PFSK-1 (cell line): ENCODE measurements around the gene JPH3.

ENCODE experiments used
- FOXP2 ChIP-seq: optimal IDR thresholded peaks from 2 replicates; pipeline ENCODE3; 2011; ENCODE audit warnings: borderline replicate concordance, control low read depth, inconsistent platforms; ENCODE audit not compliant: insufficient read depth; ENCODE audit errors: extremely low read length, extremely low read depth
- POLR2AphosphoS5 ChIP-seq: IDR thresholded peaks from 2 replicates; pipeline ENCODE4 v1.6.1; 2012; ENCODE audit warnings: low read depth, mild to moderate bottlenecking, control low read depth, low read length, moderate library complexity
- REST ChIP-seq, 2 experiments: IDR thresholded peaks; 2 replicates each; pipeline versions ENCODE4 v1.6.1 to v1.8.0; 2011 to 2012; ENCODE audit warnings: low read depth in 2 of 2, low read length in 2 of 2, control low read depth in 1 of 2, inconsistent platforms in 1 of 2, mild to moderate bottlenecking in 1 of 2, moderate library complexity in 1 of 2; ENCODE audit not compliant: insufficient read depth in 1 of 2
- SIN3A ChIP-seq: IDR thresholded peaks from 2 replicates; pipeline ENCODE4 v1.6.1; 2012; ENCODE audit warnings: mild to moderate bottlenecking, low read length, moderate library complexity, borderline replicate concordance; ENCODE audit not compliant: insufficient read depth
- TAF1 ChIP-seq: IDR thresholded peaks from 2 replicates; pipeline ENCODE4 v1.6.1; 2012; ENCODE audit warnings: low read length, control low read depth, borderline replicate concordance; ENCODE audit not compliant: insufficient read depth

JPH3 gene

GRCh38 chr16:87684106-87684677 lies 81.9 kb downstream of the JPH3 start:
- TF ChIP-seq FOXP2: no peak
- no peak for TF ChIP-seq SIN3A
- TF ChIP-seq REST (IDR thresholded peaks at IDR 0.05; ENCODE audit: insufficient read depth in 1 of 2, low read depth in 2 of 2, low read length in 2 of 2): no peak

- TF ChIP-seq FOXP2 (no peak), SIN3A (no peak), POLR2AphosphoS5 (no peak), REST (IDR thresholded peaks at IDR 0.05; ENCODE audit: insufficient read depth in 1 of 2, low read depth in 2 of 2, low read length in 2 of 2) (no peak), TAF1 (no peak)
These were observed 82.5 kb downstream of the JPH3 start for GRCh38 chr16:87684711-87685404.

GRCh38 chr16:87685405-87685755 lies 83.1 kb downstream of the JPH3 start:
- TF ChIP-seq REST (IDR thresholded peaks at IDR 0.05; ENCODE audit: insufficient read depth in 1 of 2, low read depth in 2 of 2, low read length in 2 of 2): no peak
- no peak for TF ChIP-seq FOXP2
- no peak for TF ChIP-seq SIN3A
- no peak for TF ChIP-seq TAF1
- no peak for TF ChIP-seq POLR2AphosphoS5

GRCh38 chr16:87685766-87686165 lies 83.5 kb downstream of the JPH3 start:
- TF ChIP-seq TAF1 (no peak), FOXP2 (no peak), POLR2AphosphoS5 (no peak), SIN3A (no peak), REST (IDR thresholded peaks at IDR 0.05; ENCODE audit: insufficient read depth in 1 of 2, low read depth in 2 of 2, low read length in 2 of 2) (no peak)

GRCh38 chr16:87686697-87687096 lies 84.4 kb downstream of the JPH3 start:
- TF ChIP-seq POLR2AphosphoS5 (no peak), SIN3A (no peak), TAF1 (no peak), REST (IDR thresholded peaks at IDR 0.05; ENCODE audit: insufficient read depth in 1 of 2, low read depth in 2 of 2, low read length in 2 of 2) (no peak), FOXP2 (no peak)
